ENCODE results near the gene CNRIP1. TPM values are rescaled to one million over a fixed set of nuclear protein-coding genes. Genes with fewer than 3 reads are reported as not detected.

The CNRIP1 gene
- total and polyA plus RNA-seq, 10 donors: 7.8 to 26.7 (median 19.1) TPM

DNA sequence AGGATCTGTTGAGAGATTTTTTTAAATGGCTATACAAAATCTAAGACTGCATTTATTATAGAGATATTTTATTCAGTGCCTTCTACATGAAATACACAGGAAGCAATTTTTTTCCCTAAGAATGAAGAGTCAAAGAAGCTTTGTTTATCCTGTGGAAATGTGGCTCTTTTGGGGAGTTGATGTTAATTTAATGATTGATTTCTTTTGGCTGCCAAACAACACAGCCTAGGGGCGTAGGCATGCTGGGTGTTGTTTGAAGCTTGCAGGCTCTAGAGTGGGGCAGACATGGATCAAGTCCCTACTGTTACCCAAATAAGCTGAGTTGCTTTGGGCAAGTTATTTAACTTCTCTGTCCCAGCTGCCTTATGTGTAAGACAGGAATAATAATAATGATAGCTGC is 24.3 kb upstream of the CNRIP1 start:
- Histone ChIP-seq H3K4me1 (peaks cover 0 to 9% (median 3%) of the 10 kb centered on the region in 6 donors), H3K4me3 (no peak overlapping the region), H3K36me3 (no peaks in the 10 kb centered on the region), H3K27ac (no peak overlapping the region), H3K27me3 (replicated peaks in 1 of 7) (peaks cover 0 to 13% (median 0%) of the 10 kb centered on the region in 7 donors), H3K9me3 (no peaks in the 10 kb centered on the region)
- no peak for DNase-seq
- TF ChIP-seq POLR2AphosphoS5 (IDR thresholded peaks at IDR 0.05): no peak
- TF ChIP-seq POLR2A (IDR thresholded peaks at IDR 0.05): no peak
- TF ChIP-seq, protein P1, sequence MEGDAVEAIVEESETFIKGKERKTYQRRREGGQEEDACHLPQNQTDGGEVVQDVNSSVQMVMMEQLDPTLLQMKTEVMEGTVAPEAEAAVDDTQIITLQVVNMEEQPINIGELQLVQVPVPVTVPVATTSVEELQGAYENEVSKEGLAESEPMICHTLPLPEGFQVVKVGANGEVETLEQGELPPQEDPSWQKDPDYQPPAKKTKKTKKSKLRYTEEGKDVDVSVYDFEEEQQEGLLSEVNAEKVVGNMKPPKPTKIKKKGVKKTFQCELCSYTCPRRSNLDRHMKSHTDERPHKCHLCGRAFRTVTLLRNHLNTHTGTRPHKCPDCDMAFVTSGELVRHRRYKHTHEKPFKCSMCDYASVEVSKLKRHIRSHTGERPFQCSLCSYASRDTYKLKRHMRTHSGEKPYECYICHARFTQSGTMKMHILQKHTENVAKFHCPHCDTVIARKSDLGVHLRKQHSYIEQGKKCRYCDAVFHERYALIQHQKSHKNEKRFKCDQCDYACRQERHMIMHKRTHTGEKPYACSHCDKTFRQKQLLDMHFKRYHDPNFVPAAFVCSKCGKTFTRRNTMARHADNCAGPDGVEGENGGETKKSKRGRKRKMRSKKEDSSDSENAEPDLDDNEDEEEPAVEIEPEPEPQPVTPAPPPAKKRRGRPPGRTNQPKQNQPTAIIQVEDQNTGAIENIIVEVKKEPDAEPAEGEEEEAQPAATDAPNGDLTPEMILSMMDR (IDR thresholded peaks at IDR 0.05 in 8 of 11, conservative IDR thresholded peaks at IDR 0.05 in 3 of 11): no peak
- 82 to 97% (median 87%) methylated on average over 1 of the region's 1 CpG for WGBS, 5 donors
- intact Hi-C loops (cut with DNase I; ENCODE audit: low total_unique reads): no loop called here

DNA sequence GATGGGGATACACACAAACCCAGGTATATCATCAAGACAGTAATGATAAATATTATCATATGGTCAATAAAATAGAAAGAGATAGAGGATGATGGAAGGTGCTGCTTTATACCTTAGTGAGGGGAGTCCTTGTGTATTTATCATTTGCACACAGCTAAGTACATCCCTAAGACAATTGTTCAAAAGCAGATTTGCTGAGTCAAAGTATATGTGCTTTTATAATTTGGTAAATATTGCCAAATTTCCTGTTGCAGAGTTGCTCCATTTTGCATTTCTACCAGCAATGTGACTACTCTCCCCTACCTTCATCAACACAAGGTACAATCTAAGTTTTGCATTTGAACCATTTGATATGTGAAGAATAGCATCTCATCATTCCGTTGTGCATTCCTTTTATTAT is 22.7 kb upstream of the CNRIP1 start:
- no peak for TF ChIP-seq POLR2A (IDR thresholded peaks at IDR 0.05)
- TF ChIP-seq, protein P1 (IDR thresholded peaks at IDR 0.05 in 8 of 11, conservative IDR thresholded peaks at IDR 0.05 in 3 of 11): no peak
- intact Hi-C loops (cut with DNase I; ENCODE audit: low total_unique reads): no loop called here
- peaks cover 0 to 9% (median 3%) of the 10 kb centered on the region in 6 donors for H3K4me1 ChIP-seq
- DNase-seq: no peak
- no peaks in the 10 kb centered on the region for H3K9me3 ChIP-seq
- H3K27ac ChIP-seq: peak overlapping the region in 1 of 8 donors; percentile 28
- WGBS, 5 donors: 82 to 95% (median 93%) methylated on average over 1 of the region's 1 CpG
- H3K4me3 ChIP-seq: no peak overlapping the region
- H3K36me3 ChIP-seq: no peaks in the 10 kb centered on the region
- H3K27me3 ChIP-seq (replicated peaks in 1 of 7): peaks cover 0 to 13% (median 0%) of the 10 kb centered on the region in 7 donors

DNA sequence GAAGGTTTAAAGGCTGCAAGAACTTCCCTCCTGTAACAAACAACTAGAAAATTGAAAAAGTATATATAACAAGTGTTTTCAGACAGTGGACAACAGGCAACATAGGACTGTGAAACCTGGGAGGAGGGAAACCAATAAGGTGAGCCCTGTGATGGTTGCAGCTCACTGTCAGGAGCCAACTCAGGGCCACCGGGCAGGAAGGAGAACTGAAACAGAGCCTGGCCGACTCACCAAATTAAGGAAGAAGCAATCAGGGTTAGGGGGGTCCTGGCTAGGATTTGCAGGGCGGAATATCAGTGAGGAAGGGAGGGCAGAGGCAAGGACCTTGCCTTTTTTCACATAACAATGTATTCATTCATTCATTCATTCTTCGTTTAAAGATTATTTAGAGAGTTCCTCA is 21.8 kb upstream of the CNRIP1 start:
- WGBS, 5 donors: 41 to 66% (median 56%) methylated on average over 4 of the region's 4 CpGs
- intact Hi-C loops (cut with DNase I; ENCODE audit: low total_unique reads): no loop called here
- H3K27ac ChIP-seq: peak overlapping the region in 1 of 8 donors; percentile 28

DNA sequence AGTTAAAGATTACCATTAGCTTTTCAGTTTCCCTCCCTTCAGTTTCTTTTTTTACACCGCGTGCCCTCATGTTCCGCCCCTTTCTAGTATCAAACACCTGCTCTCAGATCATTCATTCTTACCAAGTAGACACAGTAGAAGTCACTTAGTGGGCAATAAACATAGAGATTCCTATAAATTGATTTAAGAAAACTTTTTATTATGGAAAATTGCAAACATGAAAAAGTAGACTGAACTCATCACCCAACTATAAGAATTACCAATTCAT is 21.2 kb upstream of the CNRIP1 start:
- WGBS, 5 donors: 87 to 96% (median 95%) methylated on average over 3 of the region's 3 CpGs
- intact Hi-C loops (cut with DNase I; ENCODE audit: low total_unique reads): no loop called here
- H3K4me3 ChIP-seq: no peak overlapping the region
- H3K9me3 ChIP-seq: no peaks in the 10 kb centered on the region
- H3K4me1 ChIP-seq: peaks cover 0 to 9% (median 3%) of the 10 kb centered on the region in 6 donors
- H3K27me3 ChIP-seq (replicated peaks in 1 of 7): peaks cover 0 to 13% (median 0%) of the 10 kb centered on the region in 7 donors
- H3K36me3 ChIP-seq: no peaks in the 10 kb centered on the region
- no peak for TF ChIP-seq POLR2A (IDR thresholded peaks at IDR 0.05)
- TF ChIP-seq, protein P1 (IDR thresholded peaks at IDR 0.05 in 8 of 11, conservative IDR thresholded peaks at IDR 0.05 in 3 of 11): no peak
- no peak for TF ChIP-seq POLR2AphosphoS5 (IDR thresholded peaks at IDR 0.05)
- H3K27ac ChIP-seq: no peak overlapping the region
- DNase-seq: no peak

More for the DNA sequence above, 21.8 kb upstream of the CNRIP1 start:
- no peaks in the 10 kb centered on the region for H3K36me3 ChIP-seq
- no peaks in the 10 kb centered on the region for H3K9me3 ChIP-seq
- H3K4me3 ChIP-seq: no peak overlapping the region
- peaks cover 0 to 9% (median 3%) of the 10 kb centered on the region in 6 donors for H3K4me1 ChIP-seq
- H3K27me3 ChIP-seq (replicated peaks in 1 of 7): peaks cover 0 to 13% (median 0%) of the 10 kb centered on the region in 7 donors
- DNase-seq: no peak
- TF ChIP-seq POLR2AphosphoS5 (IDR thresholded peaks at IDR 0.05): no peak

Data from spleen (tissue), 11 donors.